ACC112 (cell line): ENCODE results near the gene TBK1.

Experiments
- H2AFZ ChIP-seq: fragments of 200-600 bp; sonication (generic); one replicate; pipeline ENCODE4 v1.6.0; 2017; ENCODE audit warnings: antibody characterized with exemption, low read length; ENCODE audit not compliant: unreplicated experiment
- H3K27ac ChIP-seq: fragments of 200-600 bp; sonication (generic); 2 replicates; pipeline ENCODE4 v1.5.1; 2014; ENCODE audit warnings: low read depth, mild to moderate bottlenecking, antibody characterized with exemption, low read length, moderate library complexity
- H3K27me3 ChIP-seq: fragments of 200-600 bp; sonication (generic); 2 replicates; pipeline ENCODE4 v1.6.1; 2014; ENCODE audit warnings: mild to moderate bottlenecking, antibody characterized with exemption, low read length, moderate library complexity, mixed read lengths; ENCODE audit not compliant: insufficient read depth
- H3K36me3 ChIP-seq: fragments of 200-600 bp; sonication (generic); 2 replicates; pipeline ENCODE4 v1.6.1; 2016; ENCODE audit warnings: mild to moderate bottlenecking, antibody characterized with exemption, low read length, moderate library complexity, mixed read lengths; ENCODE audit not compliant: insufficient read depth
- H3K4me1 ChIP-seq: fragments of 200-600 bp; sonication (generic); one replicate; pipeline ENCODE4 v1.6.1; 2016; ENCODE audit warnings: low read length, mixed read lengths; ENCODE audit not compliant: insufficient read depth, unreplicated experiment, control insufficient read depth
- H3K4me3 ChIP-seq: fragments of 200-600 bp; sonication (generic); 2 replicates; pipeline ENCODE4 v1.5.1; 2014; ENCODE audit warnings: mild to moderate bottlenecking, low read depth, low read length
- H3K79me2 ChIP-seq: fragments of 200-600 bp; sonication (generic); one replicate; pipeline ENCODE4 v1.6.0; 2016; ENCODE audit warnings: low read length; ENCODE audit not compliant: control insufficient read depth, unreplicated experiment, insufficient read depth

Gene TBK1

GRCh38 chr12:64419696-64420095 lies 32.2 kb upstream of the TBK1 start:
- Histone ChIP-seq H3K79me2 (peaks cover under 1% of the 10 kb centered on the region), H3K27ac (no peak overlapping the region), H2AFZ (no peak overlapping the region), H3K4me1 (no peaks in the 10 kb centered on the region), H3K36me3 (peaks cover 72% of the 10 kb centered on the region), H3K4me3 (no peak overlapping the region), H3K27me3 (no peaks in the 10 kb centered on the region)

- peaks cover 60% of the 10 kb centered on the region for H3K36me3 ChIP-seq
- H3K27me3 ChIP-seq = no peaks in the 10 kb centered on the region
- no peaks in the 10 kb centered on the region for H3K4me1 ChIP-seq
- no peaks in the 10 kb centered on the region for H3K79me2 ChIP-seq
- H3K4me3 ChIP-seq = no peak overlapping the region
- H2AFZ ChIP-seq = no peak overlapping the region
- no peak overlapping the region for H3K27ac ChIP-seq
Measured at GRCh38 chr12:64427988-64428387, 23.9 kb upstream of the TBK1 start.

GRCh38 chr12:64428956-64429355 lies 23.0 kb upstream of the TBK1 start:
- Histone ChIP-seq H3K4me3 (no peak overlapping the region), H3K4me1 (no peaks in the 10 kb centered on the region), H3K79me2 (no peaks in the 10 kb centered on the region), H2AFZ (no peak overlapping the region), H3K27ac (no peak overlapping the region), H3K36me3 (peaks cover 69% of the 10 kb centered on the region), H3K27me3 (no peaks in the 10 kb centered on the region)

- no peak overlapping the region for H3K4me3 ChIP-seq
- H3K79me2 ChIP-seq = no peaks in the 10 kb centered on the region
- H3K27ac ChIP-seq = no peak overlapping the region
- no peak overlapping the region for H2AFZ ChIP-seq
- H3K36me3 ChIP-seq = peaks cover 67% of the 10 kb centered on the region
- no peaks in the 10 kb centered on the region for H3K4me1 ChIP-seq
- no peaks in the 10 kb centered on the region for H3K27me3 ChIP-seq
Measured at GRCh38 chr12:64430886-64431285, 21.0 kb upstream of the TBK1 start.

DNA sequence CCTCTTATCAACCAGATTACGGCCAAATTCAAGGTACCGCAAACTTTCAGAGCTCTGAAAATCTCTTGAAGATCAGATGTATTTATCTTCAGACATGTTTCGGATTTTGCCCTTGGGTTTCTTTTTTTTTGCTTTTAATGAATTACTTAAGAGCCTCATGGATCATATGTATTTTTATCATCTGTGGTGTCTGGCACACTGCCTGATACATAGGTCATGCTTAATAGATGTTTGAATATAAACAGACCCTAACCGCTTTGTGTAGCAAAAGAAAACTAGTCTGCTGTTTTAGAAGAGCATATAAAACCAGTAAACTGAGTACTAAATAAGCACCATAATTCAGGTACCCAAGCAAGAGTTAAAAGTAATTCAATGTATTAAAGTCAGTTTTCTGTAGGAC lies 20.1 kb upstream of the TBK1 start:
- no peaks in the 10 kb centered on the region for H3K79me2 ChIP-seq
- no peaks in the 10 kb centered on the region for H3K27me3 ChIP-seq
- H3K4me1 ChIP-seq = no peaks in the 10 kb centered on the region
- H3K36me3 ChIP-seq = peaks cover 68% of the 10 kb centered on the region
- no peak overlapping the region for H3K4me3 ChIP-seq
- no peak overlapping the region for H2AFZ ChIP-seq
- no peak overlapping the region for H3K27ac ChIP-seq

DNA sequence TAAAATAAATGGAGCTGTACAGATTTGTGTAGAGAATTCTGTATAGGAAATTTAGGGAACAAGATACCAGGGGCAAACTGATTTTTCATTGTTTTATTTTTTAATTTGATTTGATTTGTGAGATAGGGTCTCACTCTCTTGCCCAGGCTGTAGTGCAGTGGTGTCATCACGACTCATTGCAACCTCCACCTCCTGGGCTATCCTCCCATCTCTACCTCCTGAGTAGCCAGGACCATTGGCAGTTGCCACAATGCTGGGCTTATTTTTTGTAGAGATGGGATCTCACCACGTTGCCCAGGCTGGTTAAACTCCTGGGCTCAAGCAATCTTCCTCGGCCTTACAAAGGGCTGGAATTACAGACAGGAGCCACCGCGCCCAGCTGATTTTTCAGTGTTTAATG lies 18.0 kb upstream of the TBK1 start:
- Histone ChIP-seq H3K36me3 (peaks cover 64% of the 10 kb centered on the region), H2AFZ (no peak overlapping the region), H3K79me2 (no peaks in the 10 kb centered on the region), H3K27ac (no peak overlapping the region), H3K4me3 (no peak overlapping the region), H3K27me3 (no peaks in the 10 kb centered on the region), H3K4me1 (no peaks in the 10 kb centered on the region)

DNA sequence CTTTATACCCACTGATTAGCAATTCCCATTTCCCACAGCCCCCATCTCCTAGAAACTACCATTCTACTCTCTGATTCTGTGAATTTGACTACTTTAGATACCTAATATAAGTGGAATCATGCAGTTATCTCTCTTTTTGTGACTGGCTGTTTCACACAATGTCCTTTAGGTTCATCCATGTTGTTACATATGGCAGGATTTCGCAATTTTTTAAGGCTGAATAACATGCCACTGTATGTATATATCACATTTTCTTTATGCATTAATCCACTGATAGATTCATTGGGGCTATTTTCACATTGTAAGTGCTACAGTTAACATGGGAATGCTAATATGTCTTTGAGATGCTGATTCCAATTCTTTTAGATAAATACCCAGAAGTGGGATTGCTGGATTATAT lies 11.8 kb upstream of the TBK1 start:
- Histone ChIP-seq H3K36me3 (peaks cover 48% of the 10 kb centered on the region), H3K27me3 (no peaks in the 10 kb centered on the region), H3K79me2 (peaks cover 5% of the 10 kb centered on the region), H2AFZ (no peak overlapping the region), H3K4me3 (no peak overlapping the region), H3K27ac (no peak overlapping the region), H3K4me1 (no peaks in the 10 kb centered on the region)

- Histone ChIP-seq H3K27me3 (no peaks in the 10 kb centered on the region), H3K36me3 (peaks cover 39% of the 10 kb centered on the region), H3K79me2 (peaks cover 5% of the 10 kb centered on the region), H3K4me1 (peaks cover 4% of the 10 kb centered on the region), H3K27ac (no peak overlapping the region), H3K4me3 (no peak overlapping the region), H2AFZ (no peak overlapping the region)
Measured at GRCh38 chr12:64445490-64445889, 6.4 kb upstream of the TBK1 start.

GRCh38 chr12:64446295-64446694 lies 5.6 kb upstream of the TBK1 start:
- Histone ChIP-seq H3K4me1 (peaks cover 9% of the 10 kb centered on the region), H3K27me3 (no peaks in the 10 kb centered on the region), H3K79me2 (no peaks in the 10 kb centered on the region), H3K4me3 (no peak overlapping the region), H2AFZ (no peak overlapping the region), H3K27ac (no peak overlapping the region), H3K36me3 (peaks cover 35% of the 10 kb centered on the region)

- peaks cover 25% of the 10 kb centered on the region for H3K79me2 ChIP-seq
- H3K27me3 ChIP-seq = no peaks in the 10 kb centered on the region
- peak overlapping the region; percentile 98 for H3K27ac ChIP-seq
- peaks cover 19% of the 10 kb centered on the region; the same call in 1 of the 2 replicates for H3K36me3 ChIP-seq
- H3K4me1 ChIP-seq = peaks cover 13% of the 10 kb centered on the region
- H3K4me3 ChIP-seq = peak overlapping the region; percentile 88
- no peak overlapping the region for H2AFZ ChIP-seq
Measured at GRCh38 chr12:64450057-64450640, 1.8 kb upstream of the TBK1 start.

DNA sequence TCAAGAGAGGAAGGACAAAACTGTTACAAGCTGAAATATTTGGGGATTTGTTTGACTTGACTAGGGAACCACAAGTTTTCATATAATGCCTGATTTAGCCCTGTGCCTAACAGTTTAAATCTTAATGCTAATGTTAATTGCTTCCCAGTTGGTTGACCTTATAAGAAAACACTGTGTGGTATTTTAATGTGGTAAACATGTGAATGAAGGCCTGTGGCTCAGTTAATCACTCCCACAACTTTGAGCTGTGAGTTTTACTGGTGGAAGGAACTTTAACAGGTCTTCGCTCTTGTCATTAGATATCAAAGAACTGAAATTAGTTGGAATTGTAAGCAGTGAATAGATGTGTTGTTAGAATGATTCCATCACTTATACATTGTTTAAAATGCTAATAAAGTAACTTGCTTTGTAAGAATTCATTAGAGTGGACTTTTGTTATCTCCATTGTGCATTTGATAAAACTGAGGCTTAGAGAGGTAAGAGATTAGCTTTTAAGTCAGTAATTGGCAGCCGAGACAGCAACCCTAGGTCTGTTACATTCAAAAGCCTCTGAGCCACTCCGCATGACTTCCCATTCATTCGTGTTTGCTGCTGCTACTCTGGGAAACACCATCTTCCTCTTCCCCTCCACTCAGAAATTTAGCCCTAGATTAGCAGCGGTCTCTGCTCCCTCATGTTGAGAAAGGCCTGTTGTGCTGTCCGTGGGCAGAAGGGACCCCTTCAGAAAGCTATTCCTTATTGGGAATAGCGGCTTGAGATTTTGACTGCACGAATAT lies 1.0 kb upstream of the TBK1 start:
- H3K4me3 ChIP-seq = peak overlapping the region; percentile 88
- peaks cover 12% of the 10 kb centered on the region; the same call in 1 of the 2 replicates for H3K36me3 ChIP-seq
- H2AFZ ChIP-seq = no peak overlapping the region
- H3K4me1 ChIP-seq = peaks cover 18% of the 10 kb centered on the region
- peaks cover 32% of the 10 kb centered on the region for H3K79me2 ChIP-seq
- peak overlapping the region; percentile 98 for H3K27ac ChIP-seq
- no peaks in the 10 kb centered on the region for H3K27me3 ChIP-seq
